A673 (cell line): ENCODE data around the gene PARN. TPM values are rescaled to one million over a fixed set of nuclear protein-coding genes. Genes with fewer than 3 reads are reported as not detected.

Experiments used
- BruUV-seq: library from RNA; stranded (reverse); fragments of 400-500 nt; replicated peaks from 2 replicates; lab custom pipeline; 2021; lab: Mats Ljungman, UMichigan
- CTCF ChIA-PET: fragments of 300-600 bp; sonication (Branson Sonifier 250); formaldehyde crosslinking; loops from one replicate; lab custom pipeline; 2022; ENCODE audit warnings: antibody characterized with exemption; lab: Charles Lee
- POLR2A ChIA-PET: fragments of 300-600 bp; sonication (Branson Sonifier 250); formaldehyde crosslinking; loops from one replicate; lab custom pipeline; 2022; ENCODE audit warnings: antibody characterized with exemption; ENCODE audit not compliant: low non-redundant PET; lab: Charles Lee
- DNase-seq: peaks from one replicate; pipeline ENCODE4 v3.0.0-alpha.2; 2015; ENCODE audit warnings: low spot score
- H3K27ac ChIP-seq: fragments of 200-600 bp; sonication (generic); 2 replicates; pipeline ENCODE4 v1.5.1; 2016; ENCODE audit warnings: mixed run types, low read depth, mild to moderate bottlenecking, mixed read lengths, antibody characterized with exemption, low read length; ENCODE audit not compliant: poor library complexity, severe bottlenecking
- H3K27me3 ChIP-seq: fragments of 200-600 bp; sonication (generic); replicated peaks from 2 replicates; pipeline ENCODE4 v1.6.1; 2017; ENCODE audit warnings: mixed run types, low read depth, mild to moderate bottlenecking, mixed read lengths, antibody characterized with exemption, low read length; ENCODE audit not compliant: insufficient read depth, poor library complexity
- H3K36me3 ChIP-seq: fragments of 200-600 bp; sonication (generic); 2 replicates; pipeline ENCODE4 v1.6.1; 2016; ENCODE audit warnings: mixed run types, mild to moderate bottlenecking, mixed read lengths, antibody characterized with exemption, low read length; ENCODE audit not compliant: insufficient read depth, poor library complexity, severe bottlenecking
- H3K4me1 ChIP-seq: fragments of 200-600 bp; sonication (generic); 2 replicates; pipeline ENCODE4 v1.6.1; 2017; ENCODE audit warnings: mixed run types, mild to moderate bottlenecking, mixed read lengths, antibody characterized with exemption, low read length; ENCODE audit not compliant: insufficient read depth, poor library complexity, severe bottlenecking
- H3K4me3 ChIP-seq: fragments of 200-600 bp; sonication (generic); 2 replicates; pipeline ENCODE4 v1.5.1; 2016; ENCODE audit warnings: low read depth, mixed run types, mild to moderate bottlenecking, mixed read lengths, low read length; ENCODE audit not compliant: poor library complexity, severe bottlenecking
- H3K9me3 ChIP-seq: fragments of 200-600 bp; sonication (generic); 2 replicates; pipeline ENCODE4 v1.6.1; 2016; ENCODE audit warnings: mixed run types, low read depth, mild to moderate bottlenecking, mixed read lengths, antibody characterized with exemption, low read length; ENCODE audit not compliant: poor library complexity, severe bottlenecking
- EZH2 ChIP-seq: fragments of 200-600 bp; sonication (generic); IDR thresholded peaks from 2 replicates; pipeline ENCODE4 v1.6.1; 2017; ENCODE audit warnings: borderline replicate concordance, low read depth, mild to moderate bottlenecking, mixed read lengths, antibody characterized with exemption, low read length; ENCODE audit not compliant: poor library complexity, severe bottlenecking
- intact Hi-C: fragments of 100-400 bp; cut with micrococcal nuclease; formaldehyde crosslinking; loops from one replicate; pipeline ENCODE4 v1.10.0; 2022; ENCODE audit not compliant: unreplicated experiment
- total RNA-seq: library from RNA; stranded (reverse); gene quantifications from 2 replicates; pipeline ENCODE4 v1.2.3, GENCODE V29; 2021
- TF ChIP-seq, protein P1 (sequence below): fragments of 300-800, 200-600 bp; sonication (generic); conservative IDR thresholded peaks from 2 replicates; pipeline ENCODE4 v1.5.1; 2017; ENCODE audit warnings: low read depth, mild to moderate bottlenecking, antibody characterized with exemption, low read length, moderate library complexity, mixed read lengths

The PARN gene
- total RNA-seq, 1 experiment from 2014 or later: 37.5 TPM

DNA sequence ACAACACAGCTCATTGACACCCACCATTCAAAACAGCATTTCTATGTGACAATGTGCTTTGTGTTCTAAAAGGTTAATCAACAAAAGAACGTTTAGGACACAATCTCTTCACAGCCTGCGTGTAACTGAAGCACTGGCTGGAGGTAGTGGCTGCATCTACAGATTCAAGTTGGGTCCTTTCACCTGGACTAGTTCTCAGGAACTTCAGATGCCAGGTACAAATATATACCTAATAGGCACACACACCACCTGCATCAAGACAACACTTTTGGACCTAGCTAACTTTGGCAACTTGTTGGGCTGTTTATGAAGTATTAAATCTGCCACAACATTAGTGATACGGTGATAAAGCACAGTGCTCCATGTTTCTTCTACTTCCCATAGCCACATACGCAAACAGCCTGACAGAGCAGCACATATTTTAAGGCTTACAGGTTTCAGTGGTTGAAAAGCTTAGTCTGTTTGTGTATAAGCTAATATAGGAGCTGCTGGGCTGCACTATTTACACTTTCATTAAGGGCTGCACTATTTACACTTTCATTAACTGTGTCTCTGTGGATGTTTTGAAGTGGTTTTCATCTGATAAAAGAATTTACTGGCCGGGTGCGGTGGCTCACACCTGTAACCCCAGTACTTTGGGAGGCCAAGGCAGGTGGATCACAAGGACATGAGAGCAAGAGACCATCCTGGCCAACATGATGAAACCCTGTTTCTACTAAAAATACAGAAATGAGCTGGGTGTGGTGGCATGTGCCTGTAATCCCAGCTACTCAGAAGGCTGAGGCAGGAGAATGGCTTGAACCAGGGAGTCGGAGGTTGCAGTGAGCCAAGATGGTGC, 132.6 kb downstream of the PARN start:
- CTCF ChIA-PET: no interaction called here
- Histone ChIP-seq H3K4me1 (peaks cover 18% of the 10 kb centered on the region), H3K27ac (no peak overlapping the region), H3K9me3 (no peaks in the 10 kb centered on the region), H3K4me3 (no peak overlapping the region), H3K36me3 (no peaks in the 10 kb centered on the region), H3K27me3 (no peaks in the 10 kb centered on the region)
- no TSS peak for BruUV-seq
- TF ChIP-seq, protein P1, sequence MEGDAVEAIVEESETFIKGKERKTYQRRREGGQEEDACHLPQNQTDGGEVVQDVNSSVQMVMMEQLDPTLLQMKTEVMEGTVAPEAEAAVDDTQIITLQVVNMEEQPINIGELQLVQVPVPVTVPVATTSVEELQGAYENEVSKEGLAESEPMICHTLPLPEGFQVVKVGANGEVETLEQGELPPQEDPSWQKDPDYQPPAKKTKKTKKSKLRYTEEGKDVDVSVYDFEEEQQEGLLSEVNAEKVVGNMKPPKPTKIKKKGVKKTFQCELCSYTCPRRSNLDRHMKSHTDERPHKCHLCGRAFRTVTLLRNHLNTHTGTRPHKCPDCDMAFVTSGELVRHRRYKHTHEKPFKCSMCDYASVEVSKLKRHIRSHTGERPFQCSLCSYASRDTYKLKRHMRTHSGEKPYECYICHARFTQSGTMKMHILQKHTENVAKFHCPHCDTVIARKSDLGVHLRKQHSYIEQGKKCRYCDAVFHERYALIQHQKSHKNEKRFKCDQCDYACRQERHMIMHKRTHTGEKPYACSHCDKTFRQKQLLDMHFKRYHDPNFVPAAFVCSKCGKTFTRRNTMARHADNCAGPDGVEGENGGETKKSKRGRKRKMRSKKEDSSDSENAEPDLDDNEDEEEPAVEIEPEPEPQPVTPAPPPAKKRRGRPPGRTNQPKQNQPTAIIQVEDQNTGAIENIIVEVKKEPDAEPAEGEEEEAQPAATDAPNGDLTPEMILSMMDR: no peak
- TF ChIP-seq EZH2: no peak
- DNase-seq: no peak
- intact Hi-C loops: no loop called here
- POLR2A ChIA-PET: no interaction called here

DNA sequence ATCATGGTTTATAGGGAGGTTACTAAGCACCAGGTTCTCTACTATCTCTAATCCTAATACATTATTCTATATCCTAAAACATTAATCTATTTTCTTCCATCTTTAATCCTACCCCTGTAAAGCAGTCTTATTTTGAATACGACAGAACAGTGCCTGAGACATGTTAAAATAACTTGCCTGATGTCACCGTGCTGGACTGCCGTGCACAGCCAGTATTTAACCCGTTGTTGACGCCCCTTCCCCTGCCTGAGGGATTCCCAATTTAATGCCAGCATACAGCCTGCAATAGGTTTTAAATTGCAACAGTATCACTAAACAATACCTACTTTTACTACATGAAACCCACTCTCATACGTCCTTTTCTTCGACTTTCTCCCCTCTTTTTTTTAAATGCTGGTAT, 133.3 kb downstream of the PARN start:
- Histone ChIP-seq H3K36me3 (no peaks in the 10 kb centered on the region), H3K4me1 (peaks cover 13% of the 10 kb centered on the region), H3K9me3 (no peaks in the 10 kb centered on the region), H3K27ac (no peak overlapping the region), H3K27me3 (no peaks in the 10 kb centered on the region), H3K4me3 (no peak overlapping the region)
- no TSS peak for BruUV-seq
- ChIA-PET POLR2A (no interaction called here), CTCF (no interaction called here)
- TF ChIP-seq EZH2: no peak
- TF ChIP-seq, protein P1: no peak
- intact Hi-C loops: no loop called here
- no peak for DNase-seq

DNA sequence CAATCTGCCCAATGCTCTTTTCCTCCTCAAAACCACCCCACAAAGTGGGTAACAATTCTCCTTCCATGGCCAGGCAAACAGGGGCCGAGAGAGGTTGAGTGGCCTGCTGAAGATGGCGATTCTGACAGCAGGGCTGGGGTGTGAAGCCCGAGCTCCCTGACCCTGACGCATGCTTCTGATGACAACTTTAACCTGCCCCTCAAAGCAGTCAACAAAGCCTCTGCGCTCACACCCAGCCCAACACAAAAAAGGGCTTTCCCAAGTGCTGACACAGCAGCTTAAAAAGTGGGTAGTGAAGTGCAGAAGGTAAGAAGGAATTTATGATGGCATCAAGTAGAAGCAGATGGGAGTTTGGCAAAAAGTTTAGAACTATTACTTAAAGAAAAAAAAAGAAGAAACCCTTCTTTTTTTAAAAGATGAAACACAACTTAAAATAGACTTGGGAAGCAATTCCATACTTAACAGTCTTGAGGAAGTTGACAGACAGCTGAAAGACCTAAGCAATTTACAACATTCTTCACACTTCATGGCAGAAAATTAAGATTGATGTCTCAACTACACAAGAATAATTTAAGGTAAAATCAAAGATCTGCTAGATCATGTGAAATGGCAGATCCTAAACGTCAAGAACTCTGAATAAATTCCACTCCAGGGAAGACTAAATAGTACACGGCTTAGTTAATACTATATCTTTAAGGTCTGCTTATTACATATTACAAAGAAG, 133.9 kb downstream of the PARN start:
- H3K27ac ChIP-seq: no peak overlapping the region
- CTCF ChIA-PET: no interaction called here
- TF ChIP-seq, protein P1: no peak
- TF ChIP-seq EZH2: no peak
- H3K4me1 ChIP-seq: peaks cover 8% of the 10 kb centered on the region
- no peak for DNase-seq
- intact Hi-C loops: no loop called here
- BruUV-seq: no TSS peak
- POLR2A ChIA-PET: no interaction called here
- no peaks in the 10 kb centered on the region for H3K36me3 ChIP-seq
- no peaks in the 10 kb centered on the region for H3K27me3 ChIP-seq
- no peak overlapping the region for H3K4me3 ChIP-seq
- no peaks in the 10 kb centered on the region for H3K9me3 ChIP-seq
